Peyer's patch (tissue), 4 donors: ENCODE results near the gene SLC38A2.

ENCODE experiments used
- POLR2A ChIP-seq, 2 donors: fragments of 450-650 bp; IDR thresholded peaks; one replicate each; pipeline ENCODE4 v1.5.1; 2017; ENCODE audit warnings: antibody characterized with exemption in 2 of 2, mild to moderate bottlenecking in 2 of 2, moderate library complexity in 2 of 2
- TF ChIP-seq, protein P1 (sequence below), 6 experiments: fragments of 450-650 bp in 4 of 6; fragments of 200-600 bp in 2 of 6; sonication (generic) in 1 of 6; IDR thresholded peaks; one replicate each; pipeline ENCODE4 v1.5.1; 2017 to 2019; ENCODE audit warnings: antibody characterized with exemption in 6 of 6, mild to moderate bottlenecking in 3 of 6, moderate library complexity in 1 of 6

DNA sequence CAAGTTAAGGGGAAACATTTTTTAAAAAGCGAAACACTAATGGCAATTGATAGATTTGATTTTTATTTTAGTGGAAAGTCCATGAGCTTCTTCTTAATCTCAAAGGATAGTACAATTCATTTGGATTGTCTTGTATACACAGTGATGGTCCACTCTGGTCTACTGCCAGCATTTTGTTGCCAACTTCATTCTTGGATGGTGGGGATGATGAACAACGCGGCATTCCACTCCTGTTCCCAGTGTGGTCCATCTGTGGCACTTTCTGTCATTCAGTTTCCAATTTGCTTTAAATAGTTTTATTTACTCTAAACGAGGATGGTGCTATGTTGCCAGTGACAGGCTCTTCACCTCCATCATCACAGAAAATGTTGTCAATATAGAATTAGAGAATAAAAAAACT is 40.3 kb upstream of the SLC38A2 start:
- TF ChIP-seq, protein P1, sequence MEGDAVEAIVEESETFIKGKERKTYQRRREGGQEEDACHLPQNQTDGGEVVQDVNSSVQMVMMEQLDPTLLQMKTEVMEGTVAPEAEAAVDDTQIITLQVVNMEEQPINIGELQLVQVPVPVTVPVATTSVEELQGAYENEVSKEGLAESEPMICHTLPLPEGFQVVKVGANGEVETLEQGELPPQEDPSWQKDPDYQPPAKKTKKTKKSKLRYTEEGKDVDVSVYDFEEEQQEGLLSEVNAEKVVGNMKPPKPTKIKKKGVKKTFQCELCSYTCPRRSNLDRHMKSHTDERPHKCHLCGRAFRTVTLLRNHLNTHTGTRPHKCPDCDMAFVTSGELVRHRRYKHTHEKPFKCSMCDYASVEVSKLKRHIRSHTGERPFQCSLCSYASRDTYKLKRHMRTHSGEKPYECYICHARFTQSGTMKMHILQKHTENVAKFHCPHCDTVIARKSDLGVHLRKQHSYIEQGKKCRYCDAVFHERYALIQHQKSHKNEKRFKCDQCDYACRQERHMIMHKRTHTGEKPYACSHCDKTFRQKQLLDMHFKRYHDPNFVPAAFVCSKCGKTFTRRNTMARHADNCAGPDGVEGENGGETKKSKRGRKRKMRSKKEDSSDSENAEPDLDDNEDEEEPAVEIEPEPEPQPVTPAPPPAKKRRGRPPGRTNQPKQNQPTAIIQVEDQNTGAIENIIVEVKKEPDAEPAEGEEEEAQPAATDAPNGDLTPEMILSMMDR (IDR thresholded peaks at IDR 0.05) = no peak
- TF ChIP-seq POLR2A (IDR thresholded peaks at IDR 0.05) = no peak
